ENCODE results near the gene NOP14.
"Not testable (repeated sequence)": the region's sequence is repeated elsewhere in the genome, so short reads cannot be mapped to it uniquely, and the experiment has no call there.

DNA sequence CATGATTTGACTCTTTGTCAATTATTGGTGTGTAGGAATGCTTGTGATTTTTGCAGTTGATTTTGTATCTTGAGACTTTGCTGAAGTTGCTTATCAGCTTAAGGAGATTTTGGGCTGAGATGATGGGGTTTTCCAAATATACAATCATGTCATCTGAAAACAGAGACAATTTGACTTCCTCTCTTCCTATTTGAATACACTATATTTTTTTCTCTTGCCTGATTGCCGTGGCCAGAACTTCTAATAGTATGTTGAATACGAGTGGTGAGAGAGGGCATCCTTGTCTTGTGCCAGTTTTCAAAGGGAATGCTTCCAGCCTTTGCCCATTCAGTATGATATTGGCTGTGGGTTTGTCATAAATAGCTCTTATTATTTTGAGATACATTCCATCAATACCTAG is 44.9 kb downstream of the NOP14 start:
- TF ChIP-seq, protein P1, sequence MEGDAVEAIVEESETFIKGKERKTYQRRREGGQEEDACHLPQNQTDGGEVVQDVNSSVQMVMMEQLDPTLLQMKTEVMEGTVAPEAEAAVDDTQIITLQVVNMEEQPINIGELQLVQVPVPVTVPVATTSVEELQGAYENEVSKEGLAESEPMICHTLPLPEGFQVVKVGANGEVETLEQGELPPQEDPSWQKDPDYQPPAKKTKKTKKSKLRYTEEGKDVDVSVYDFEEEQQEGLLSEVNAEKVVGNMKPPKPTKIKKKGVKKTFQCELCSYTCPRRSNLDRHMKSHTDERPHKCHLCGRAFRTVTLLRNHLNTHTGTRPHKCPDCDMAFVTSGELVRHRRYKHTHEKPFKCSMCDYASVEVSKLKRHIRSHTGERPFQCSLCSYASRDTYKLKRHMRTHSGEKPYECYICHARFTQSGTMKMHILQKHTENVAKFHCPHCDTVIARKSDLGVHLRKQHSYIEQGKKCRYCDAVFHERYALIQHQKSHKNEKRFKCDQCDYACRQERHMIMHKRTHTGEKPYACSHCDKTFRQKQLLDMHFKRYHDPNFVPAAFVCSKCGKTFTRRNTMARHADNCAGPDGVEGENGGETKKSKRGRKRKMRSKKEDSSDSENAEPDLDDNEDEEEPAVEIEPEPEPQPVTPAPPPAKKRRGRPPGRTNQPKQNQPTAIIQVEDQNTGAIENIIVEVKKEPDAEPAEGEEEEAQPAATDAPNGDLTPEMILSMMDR (IDR thresholded peaks at IDR 0.05; ENCODE audit: insufficient read depth, low read depth, low read length), result not testable (repeated sequence)
- TF ChIP-seq EZH2 (IDR thresholded peaks at IDR 0.05; ENCODE audit: insufficient read depth, low read length), result not testable (repeated sequence)
